IMR-90 (cell line): ENCODE measurements around the gene DGKZ. TPM values are rescaled to one million over a fixed set of nuclear protein-coding genes. Genes with fewer than 3 reads are reported as not detected.

ENCODE experiments used
- ATAC-seq: fragments of 200-7000 bp; cut with Tn5 transposase; 2 replicates; pipeline ENCODE4 v1.9.1; 2020; ENCODE audit warnings: low read depth, mild to moderate bottlenecking, moderate library complexity
- BruUV-seq: library from RNA; stranded (reverse); fragments of 400-500 nt; replicated peaks from 2 replicates; lab custom pipeline; 2021; lab: Mats Ljungman, UMichigan
- CTCF ChIA-PET: fragments of 300-600 bp; formaldehyde crosslinking; extraction: SDS; loops from one replicate; lab custom pipeline; 2021; ENCODE audit warnings: antibody characterized with exemption; lab: Yijun Ruan, JAX
- POLR2A ChIA-PET: fragments of 300-600 bp; sonication (Branson Sonifier 250); formaldehyde crosslinking; loops from one replicate; lab custom pipeline; 2022; ENCODE audit warnings: antibody characterized with exemption; ENCODE audit not compliant: unreplicated experiment; lab: Charles Lee
- DNase-seq: peaks from one replicate; pipeline ENCODE4 v3.0.0; 2013
- H2AFZ ChIP-seq: replicated peaks from 2 replicates; pipeline ENCODE3; 2013; ENCODE audit warnings: low read length, mild to moderate bottlenecking; ENCODE audit not compliant: poor library complexity
- H2AK5ac ChIP-seq: 2 replicates; pipeline ENCODE4 v1.6.1; 2013; ENCODE audit warnings: low read depth, low read length, inconsistent platforms
- H2AK9ac ChIP-seq: replicated peaks from 2 replicates; pipeline ENCODE3; 2013; ENCODE audit warnings: mild to moderate bottlenecking, low read depth, low read length, moderate library complexity; ENCODE audit not compliant: poor library complexity
- H2BK120ac ChIP-seq: 2 replicates; pipeline ENCODE4 v1.6.1; 2013; ENCODE audit warnings: low read depth, low read length, inconsistent platforms
- H2BK15ac ChIP-seq: 3 replicates; pipeline ENCODE4 v1.6.1; 2013; ENCODE audit warnings: low read depth, low read length, inconsistent platforms
- H2BK20ac ChIP-seq: 2 replicates; pipeline ENCODE4 v1.6.1; 2013; ENCODE audit warnings: low read depth, mild to moderate bottlenecking, inconsistent platforms, low read length, moderate library complexity
- H2BK5ac ChIP-seq: 2 replicates; pipeline ENCODE4 v1.6.1; 2013; ENCODE audit warnings: mild to moderate bottlenecking, low read depth, low read length, inconsistent platforms; ENCODE audit not compliant: poor library complexity, severe bottlenecking
- H3K14ac ChIP-seq: replicated peaks from 2 replicates; pipeline ENCODE4 v1.6.1; 2013; ENCODE audit warnings: low read depth, low read length, inconsistent platforms
- H3K18ac ChIP-seq: 2 replicates; pipeline ENCODE4 v1.6.1; 2013; ENCODE audit warnings: low read depth, low read length, control low read depth
- H3K23ac ChIP-seq: 2 replicates; pipeline ENCODE4 v1.6.1; 2013; ENCODE audit warnings: low read depth, low read length, inconsistent platforms
- H3K27ac ChIP-seq: 2 replicates; pipeline ENCODE4 v1.5.1; 2013; ENCODE audit warnings: mild to moderate bottlenecking, control low read depth, low read length; ENCODE audit not compliant: insufficient read depth
- H3K27me3 ChIP-seq: 2 replicates; pipeline ENCODE4 v1.6.1; 2013; ENCODE audit warnings: low read length; ENCODE audit not compliant: control insufficient read depth, insufficient read depth
- H3K36me3 ChIP-seq: 2 replicates; pipeline ENCODE4 v1.6.1; 2013; ENCODE audit warnings: low read length, mixed read lengths; ENCODE audit not compliant: control insufficient read depth, insufficient read depth
- H3K4ac ChIP-seq: 2 replicates; pipeline ENCODE4 v1.6.1; 2013; ENCODE audit warnings: low read depth, low read length, inconsistent platforms
- H3K4me1 ChIP-seq: 2 replicates; pipeline ENCODE4 v1.6.1; 2013; ENCODE audit warnings: low read length, mixed read lengths; ENCODE audit not compliant: control insufficient read depth, insufficient read depth
- H3K4me2 ChIP-seq: 2 replicates; pipeline ENCODE4 v1.6.1; 2013; ENCODE audit warnings: low read depth, mild to moderate bottlenecking, control low read depth, low read length, moderate library complexity
- H3K4me3 ChIP-seq: 2 replicates; pipeline ENCODE4 v1.5.1; 2013; ENCODE audit warnings: low read depth, mild to moderate bottlenecking, control low read depth, low read length, moderate library complexity; ENCODE audit not compliant: insufficient read depth
- H3K56ac ChIP-seq: 2 replicates; pipeline ENCODE4 v1.6.1; 2013; ENCODE audit warnings: low read length, inconsistent platforms; ENCODE audit not compliant: insufficient read depth; ENCODE audit errors: extremely low read depth
- H3K79me1 ChIP-seq, 2 experiments: 2 replicates each; pipeline ENCODE4 v1.6.1; 2013; ENCODE audit warnings: low read length in 2 of 2, inconsistent platforms in 1 of 2, low read depth in 1 of 2
- H3K9ac ChIP-seq: 2 replicates; pipeline ENCODE4 v1.6.1; 2013; ENCODE audit warnings: low read depth, low read length, control low read depth
- H3K9me1 ChIP-seq: 2 replicates; pipeline ENCODE4 v1.6.1; 2013; ENCODE audit warnings: low read length, inconsistent platforms; ENCODE audit not compliant: insufficient read depth
- H3K9me3 ChIP-seq: 2 replicates; pipeline ENCODE4 v1.6.1; 2013; ENCODE audit warnings: low read length; ENCODE audit not compliant: control insufficient read depth, insufficient read depth
- H4K20me1 ChIP-seq: 2 replicates; pipeline ENCODE4 v1.6.1; 2013; ENCODE audit warnings: low read length, inconsistent platforms; ENCODE audit not compliant: insufficient read depth
- H4K5ac ChIP-seq: 2 replicates; pipeline ENCODE4 v1.6.1; 2013; ENCODE audit warnings: mild to moderate bottlenecking, low read depth, low read length, control low read depth
- H4K8ac ChIP-seq, 2 experiments: 2 replicates each; pipeline ENCODE4 v1.6.1; 2013; ENCODE audit warnings: low read depth in 2 of 2, low read length in 2 of 2, control low read depth in 1 of 2, inconsistent platforms in 1 of 2
- H4K91ac ChIP-seq: 2 replicates; pipeline ENCODE4 v1.6.1; 2013; ENCODE audit warnings: low read depth, low read length, inconsistent platforms; ENCODE audit not compliant: insufficient read depth
- BHLHE40 ChIP-seq: fragments of 150-350 bp; IDR thresholded peaks from 2 replicates; pipeline ENCODE4 v1.6.1; 2016; ENCODE audit warnings: mild to moderate bottlenecking, low read depth, low read length
- CEBPB ChIP-seq: IDR thresholded peaks from 2 replicates; pipeline ENCODE4 v1.6.1; 2012; ENCODE audit warnings: low read depth, low read length, improper control_type of control experiment
- CHD1 ChIP-seq: IDR thresholded peaks from 2 replicates; pipeline ENCODE4 v1.6.1; 2012; ENCODE audit warnings: low read depth, low read length, improper control_type of control experiment
- CTCF ChIP-seq: conservative IDR thresholded peaks from 2 replicates; pipeline ENCODE4 v1.5.1; 2012; ENCODE audit warnings: mild to moderate bottlenecking, low read depth, low read length, improper control_type of control experiment
- ELK1 ChIP-seq: fragments of 150-350 bp; IDR thresholded peaks from 2 replicates; pipeline ENCODE4 v1.6.1; 2016; ENCODE audit warnings: low read depth, mild to moderate bottlenecking, low read length, moderate library complexity, borderline replicate concordance
- FOS ChIP-seq: fragments of 150-350 bp; IDR thresholded peaks from 2 replicates; pipeline ENCODE4 v1.6.1; 2016; ENCODE audit warnings: low read depth, low read length
- MAFK ChIP-seq: IDR thresholded peaks from 2 replicates; pipeline ENCODE4 v1.6.1; 2012; ENCODE audit warnings: low read depth, low read length, improper control_type of control experiment
- MAZ ChIP-seq: IDR thresholded peaks from 2 replicates; pipeline ENCODE4 v1.6.1; 2012; ENCODE audit warnings: low read depth, mild to moderate bottlenecking, low read length, improper control_type of control experiment, moderate library complexity, borderline replicate concordance
- MXI1 ChIP-seq: IDR thresholded peaks from 2 replicates; pipeline ENCODE4 v1.6.1; 2012; ENCODE audit warnings: low read depth, mild to moderate bottlenecking, low read length, moderate library complexity, borderline replicate concordance
- NFE2L2 ChIP-seq: fragments of 150-350 bp; IDR thresholded peaks from 2 replicates; pipeline ENCODE4 v1.6.1; 2016; ENCODE audit warnings: low read depth, mild to moderate bottlenecking, low read length
- POLR2A ChIP-seq: IDR thresholded peaks from 2 replicates; pipeline ENCODE4 v1.6.1; 2012; ENCODE audit warnings: mild to moderate bottlenecking, low read depth, low read length
- RAD21 ChIP-seq: IDR thresholded peaks from 2 replicates; pipeline ENCODE4 v1.6.1; 2012; ENCODE audit warnings: low read length, improper control_type of control experiment
- RCOR1 ChIP-seq: IDR thresholded peaks from 2 replicates; pipeline ENCODE4 v1.6.1; 2012; ENCODE audit warnings: mild to moderate bottlenecking, low read length, improper control_type of control experiment; ENCODE audit not compliant: insufficient replicate concordance
- RFX5 ChIP-seq: IDR thresholded peaks from 2 replicates; pipeline ENCODE4 v1.8.0; 2012; ENCODE audit warnings: low read depth, mild to moderate bottlenecking, low read length, moderate library complexity
- SMC3 ChIP-seq: fragments of 150-350 bp; IDR thresholded peaks from 2 replicates; pipeline ENCODE4 v1.6.1; 2016; ENCODE audit warnings: low read depth, mild to moderate bottlenecking, antibody characterized with exemption, low read length, moderate library complexity
- USF2 ChIP-seq: fragments of 150-350 bp; IDR thresholded peaks from 2 replicates; pipeline ENCODE4 v1.6.1; 2017; ENCODE audit warnings: mild to moderate bottlenecking, antibody characterized with exemption, low read length, low read depth
- WGBS, 2 experiments: methylation state at CpG; one replicate each; pipeline versions ENCODE4 v1.1.5 to v1.1.7; 2013; ENCODE audit warnings: missing lambda C conversion rate in 2 of 2; ENCODE audit not compliant: insufficient read length in 1 of 2; ENCODE audit errors: extremely low coverage in 2 of 2; 5-methylcytosine and 5-hydroxymethylcytosine counted together
- dilution Hi-C: fragments of 300-500 bp; cut with HindIII; formaldehyde crosslinking; loops from one replicate; pipeline ENCODE4 v1.14.3; 2018; ENCODE audit warnings: low sequenced_read_pairs; ENCODE audit not compliant: unreplicated experiment
- in situ Hi-C: fragments of 300-500 bp; cut with MboI; formaldehyde crosslinking; loops from 3 replicates; pipeline ENCODE4 v1.14.3; 2019; ENCODE audit warnings: low sequenced_read_pairs, inconsistent platforms, mixed read lengths
- intact Hi-C: fragments of 100-400 bp; cut with micrococcal nuclease; formaldehyde crosslinking; loops from 2 replicates; pipeline ENCODE4 v1.10.0; 2022
- polyA plus RNA-seq, 3 experiments: library from polyadenylated mRNA; depleted of rRNA; stranded (reverse); fragments of >200 nt; gene quantifications; 2 replicates each; pipeline ENCODE4 v1.2.3, GENCODE V29; 2012; ENCODE audit warnings: low replicate concordance in 1 of 3
- total RNA-seq: library from RNA; depleted of rRNA; stranded (reverse); fragments of >200 nt; gene quantifications from 2 replicates; pipeline ENCODE4 v1.2.3, GENCODE V29; 2012

The DGKZ gene
- total and polyA plus RNA-seq, 2 of the 4 experiments (the other 2 are of a cell fraction): 46.8 to 62.0 TPM

- no peak overlapping the region for H3K56ac ChIP-seq
- no peak overlapping the region for H2BK20ac ChIP-seq
- WGBS, 2 experiments: 20% methylated on average over 2 of the region's 8 CpGs; no CpG with 5 or more reads in 1 of the 2 experiments
- ChIA-PET POLR2A (no interaction called here), CTCF (no interaction called here)
- in situ Hi-C loops (no loop called here), dilution Hi-C loops (no loop called here), intact Hi-C loops (no loop called here)
- DNase-seq (no peak), ATAC-seq (no peak)
- no peak overlapping the region for H3K27ac ChIP-seq
- TF ChIP-seq POLR2A: no peak
- no peak for TF ChIP-seq RCOR1
- TF ChIP-seq CTCF: no peak
- TF ChIP-seq RFX5: no peak
- no peak for TF ChIP-seq CEBPB
- TF ChIP-seq SMC3: no peak
- no peak for TF ChIP-seq BHLHE40
- TF ChIP-seq USF2: no peak
- TF ChIP-seq MAFK: no peak
- TF ChIP-seq RAD21: no peak
- TF ChIP-seq MAZ: no peak
- no peak for TF ChIP-seq CHD1
- no peak for TF ChIP-seq NFE2L2
- no peak for TF ChIP-seq FOS
- TF ChIP-seq ELK1: no peak
- no peak for TF ChIP-seq MXI1
- no peak overlapping the region for H2BK120ac ChIP-seq
- H4K5ac ChIP-seq: no peak overlapping the region
- H3K4me1 ChIP-seq: no peaks in the 10 kb centered on the region
- no peaks in the 10 kb centered on the region for H3K9me3 ChIP-seq
- H2AFZ ChIP-seq: no peak overlapping the region
- H3K9ac ChIP-seq: no peak overlapping the region
- no peaks in the 10 kb centered on the region for H3K79me1 ChIP-seq
- H3K36me3 ChIP-seq: no peaks in the 10 kb centered on the region
- no peak overlapping the region for H2BK5ac ChIP-seq
- no peak overlapping the region for H4K8ac ChIP-seq
- BruUV-seq: no TSS peak
- H3K4ac ChIP-seq: no peak overlapping the region
- no peak overlapping the region for H3K14ac ChIP-seq
- no peak overlapping the region for H2AK5ac ChIP-seq
- H3K27me3 ChIP-seq: peaks cover 51% of the 10 kb centered on the region
- no peak overlapping the region for H2AK9ac ChIP-seq
- no peak overlapping the region for H4K91ac ChIP-seq
- no peak overlapping the region for H3K4me3 ChIP-seq
- H2BK15ac ChIP-seq: no peak overlapping the region
- H3K23ac ChIP-seq: no peak overlapping the region
- H3K9me1 ChIP-seq: peaks cover 2% of the 10 kb centered on the region; the same call in 1 of the 2 replicates
- H4K20me1 ChIP-seq: no peaks in the 10 kb centered on the region
- H3K18ac ChIP-seq: no peak overlapping the region
- H3K4me2 ChIP-seq: no peak overlapping the region
Observed at GRCh38 chr11:46332093-46332567, 15.1 kb upstream of the DGKZ start.
